ENCODE results near the gene CLPSL1. TPM values are rescaled to one million over a fixed set of nuclear protein-coding genes. Genes with fewer than 3 reads are reported as not detected.
A peak's percentile ranks its signal among the peaks of the same experiment; 100 is the strongest.

CLPSL1 gene
- total RNA-seq, 6 experiments from 2014 or later: not detected

- 86% methylated on average over 7 of the region's 10 CpGs for WGBS (ENCODE audit: insufficient coverage, low coverage, low lambda C conversion rate, missing lambda C conversion rate)
- H3K9me3 ChIP-seq: no peaks in the 10 kb centered on the region
- ATAC-seq: peak in 1 of 4 donors; percentile 18
- no peaks in the 10 kb centered on the region for H3K36me3 ChIP-seq
- no peak overlapping the region for H3K4me3 ChIP-seq
- DNase-seq: no peak
- intact Hi-C loops (cut with DNase I): no loop called here
- peaks cover 0 to 7% of the 10 kb centered on the region in 2 donors for H3K27me3 ChIP-seq
- no peak overlapping the region for H3K27ac ChIP-seq
- peaks cover 0 to 4% (median 0%) of the 10 kb centered on the region in 4 donors for H3K4me1 ChIP-seq
- TF ChIP-seq POLR2A (IDR thresholded peaks at IDR 0.05) (no peak), CTCF (IDR thresholded peaks at IDR 0.05) (no peak)
Observed at GRCh38 chr6:35777356-35778102, 3.3 kb upstream of the CLPSL1 start.

- Histone ChIP-seq H3K36me3 (no peaks in the 10 kb centered on the region), H3K4me1 (peaks cover 0 to 4% (median 0%) of the 10 kb centered on the region in 4 donors), H3K27me3 (peaks cover 0 to 7% of the 10 kb centered on the region in 2 donors), H3K27ac (no peak overlapping the region), H3K4me3 (no peak overlapping the region), H3K9me3 (no peaks in the 10 kb centered on the region)
- DNase-seq (no peak), ATAC-seq (no peak)
- intact Hi-C loops (cut with DNase I): no loop called here
- WGBS (ENCODE audit: insufficient coverage, low coverage, low lambda C conversion rate, missing lambda C conversion rate): no CpG with 5 or more reads among the region's 2 CpGs
- TF ChIP-seq CTCF (IDR thresholded peaks at IDR 0.05) (no peak), POLR2A (IDR thresholded peaks at IDR 0.05) (no peak)
Observed at GRCh38 chr6:35778437-35778836, 2.4 kb upstream of the CLPSL1 start.

DNA sequence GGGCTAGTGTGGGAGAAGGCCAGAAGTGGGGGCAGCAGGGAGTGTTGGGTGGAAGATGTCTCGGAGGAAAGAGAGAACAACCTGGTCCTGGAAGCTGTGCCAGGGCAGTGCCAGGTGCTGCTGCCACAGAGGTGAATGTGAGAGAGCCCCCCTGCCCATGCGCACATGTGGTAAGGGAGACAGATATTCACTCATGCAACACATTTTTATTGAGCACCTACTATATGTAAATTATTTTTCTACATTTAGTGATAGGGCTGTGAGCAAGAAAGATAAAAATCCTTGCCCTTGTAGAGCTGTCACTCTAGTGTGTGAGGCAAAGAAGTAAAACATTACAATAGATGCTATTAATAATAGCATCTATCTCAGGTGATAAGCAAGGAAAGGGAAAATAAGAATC, 471 bp downstream of the CLPSL1 start:
- H3K36me3 ChIP-seq: no peaks in the 10 kb centered on the region
- no peaks in the 10 kb centered on the region for H3K9me3 ChIP-seq
- WGBS (ENCODE audit: insufficient coverage, low coverage, low lambda C conversion rate, missing lambda C conversion rate): 100% methylated on average over 2 of the region's 2 CpGs
- TF ChIP-seq POLR2A (IDR thresholded peaks at IDR 0.05) (no peak), CTCF (IDR thresholded peaks at IDR 0.05) (no peak)
- DNase-seq: no peak
- no peak overlapping the region for H3K4me3 ChIP-seq
- intact Hi-C loops (cut with DNase I): no loop called here
- H3K4me1 ChIP-seq: peaks cover 0 to 2% (median 0%) of the 10 kb centered on the region in 4 donors
- H3K27ac ChIP-seq: no peak overlapping the region
- ATAC-seq: no peak
- H3K27me3 ChIP-seq: peaks cover 0 to 2% of the 10 kb centered on the region in 2 donors

DNA sequence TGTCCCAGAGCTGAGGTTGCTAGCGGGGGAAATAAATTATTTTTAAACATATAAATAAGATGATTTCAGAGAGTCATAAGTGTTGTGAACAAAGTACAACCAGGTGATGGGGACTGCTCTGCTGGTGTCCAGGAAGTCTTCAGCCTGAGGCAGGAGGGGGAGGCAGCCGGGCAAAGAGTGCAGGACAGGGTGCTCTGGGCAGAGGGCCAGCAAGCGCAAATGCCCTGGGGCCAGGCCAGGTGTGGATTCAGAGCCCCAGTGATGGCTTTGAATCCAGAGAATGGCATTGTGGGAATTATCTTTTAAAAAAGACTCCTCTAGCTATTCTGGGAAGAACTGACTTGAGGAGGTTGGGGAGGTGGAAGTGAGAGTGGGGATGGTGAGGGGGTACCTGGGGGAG, 1.6 kb downstream of the CLPSL1 start:
- Histone ChIP-seq H3K4me3 (no peak overlapping the region), H3K27ac (no peak overlapping the region), H3K4me1 (no peaks in the 10 kb centered on the region), H3K27me3 (no peaks in the 10 kb centered on the region), H3K9me3 (no peaks in the 10 kb centered on the region), H3K36me3 (no peaks in the 10 kb centered on the region)
- peak; percentile 58 to 81 (median 74) for ATAC-seq
- intact Hi-C loops (cut with DNase I): no loop called here
- TF ChIP-seq CTCF (IDR thresholded peaks at IDR 0.05): no peak
- TF ChIP-seq POLR2A (IDR thresholded peaks at IDR 0.05): no peak
- 22% methylated on average over 3 of the region's 3 CpGs for WGBS (ENCODE audit: insufficient coverage, low coverage, low lambda C conversion rate, missing lambda C conversion rate)
- DNase-seq: peak; percentile 61 to 80 (median 64)

All from right lobe of liver (tissue), 6 donors.